GM15510 (cell line): ENCODE measurements around the gene SPATS2L.

ENCODE experiments used
- POLR2A ChIP-seq: IDR thresholded peaks from 3 replicates; pipeline ENCODE4 v1.6.1; 2011; ENCODE audit warnings: borderline replicate concordance; ENCODE audit not compliant: insufficient read length; ENCODE audit errors: extremely low read depth

SPATS2L gene

DNA sequence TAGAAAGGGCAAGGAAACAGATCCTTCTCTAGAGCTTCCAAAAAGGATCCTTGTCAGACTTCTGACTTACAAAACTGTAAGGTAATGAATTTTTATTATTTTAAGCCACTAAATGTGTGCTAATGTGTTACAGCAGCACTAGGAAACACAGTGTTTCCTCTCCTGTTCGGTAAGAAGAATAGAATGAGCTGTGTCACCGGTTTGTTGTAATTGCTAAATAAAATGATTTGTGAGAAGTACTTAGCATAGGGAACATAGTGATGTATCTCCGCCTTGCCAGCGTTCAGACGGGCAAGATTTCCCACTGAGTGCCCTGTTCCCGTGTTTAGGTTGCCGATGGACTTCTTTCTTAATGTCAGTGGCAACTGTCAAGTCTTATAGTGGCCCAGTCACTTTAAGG lies 57.6 kb downstream of the SPATS2L start:
- TF ChIP-seq POLR2A, result no peak

DNA sequence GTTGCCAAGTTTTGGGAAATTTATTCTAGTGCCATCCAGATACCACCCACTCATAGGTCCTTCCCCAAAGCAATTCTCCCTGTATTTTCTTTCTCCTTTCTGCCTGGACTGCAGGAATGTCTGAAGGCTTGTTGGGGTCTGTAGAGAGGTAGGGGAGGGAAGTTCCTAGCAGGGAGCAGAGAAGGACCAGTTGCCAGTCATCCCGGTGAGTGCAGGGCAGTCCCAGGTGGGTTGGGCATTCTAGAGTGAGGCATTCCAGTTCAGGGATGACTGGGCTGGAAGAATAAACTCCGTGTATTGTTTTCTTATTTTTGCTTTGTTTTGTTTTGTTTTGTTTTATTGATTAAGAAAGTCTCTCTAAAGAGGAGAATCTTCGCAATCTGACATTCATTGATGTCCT lies 58.1 kb downstream of the SPATS2L start:
- no peak for TF ChIP-seq POLR2A

- TF ChIP-seq POLR2A, result no peak
These were observed 58.7 kb downstream of the SPATS2L start for GRCh38 chr2:200365209-200365608.

GRCh38 chr2:200367155-200367554 lies 60.7 kb downstream of the SPATS2L start:
- TF ChIP-seq POLR2A, result no peak

DNA sequence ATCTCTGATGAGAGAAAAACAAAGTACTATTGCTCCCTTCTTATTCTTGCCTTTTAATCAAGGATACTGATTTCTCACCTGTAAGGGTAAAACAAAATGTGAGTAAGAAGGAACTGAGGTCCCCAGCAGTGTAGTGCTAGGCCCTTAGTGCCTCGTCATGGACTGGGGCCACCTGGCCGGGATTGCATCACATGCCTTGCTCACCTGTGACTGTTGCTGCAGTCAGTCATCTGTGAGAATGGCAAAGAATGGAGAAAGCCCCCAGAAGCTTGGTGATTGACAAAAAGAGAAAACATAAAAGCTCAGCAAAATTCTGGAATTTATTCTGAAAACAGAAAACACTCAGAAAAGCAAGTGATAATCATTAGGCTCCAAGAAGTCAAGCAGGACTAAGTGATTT lies 63.4 kb downstream of the SPATS2L start:
- no peak for TF ChIP-seq POLR2A

GRCh38 chr2:200373231-200373630 lies 66.7 kb downstream of the SPATS2L start:
- TF ChIP-seq POLR2A, result no peak

- TF ChIP-seq POLR2A, result no peak
These were observed 67.5 kb downstream of the SPATS2L start for GRCh38 chr2:200373973-200374416.

DNA sequence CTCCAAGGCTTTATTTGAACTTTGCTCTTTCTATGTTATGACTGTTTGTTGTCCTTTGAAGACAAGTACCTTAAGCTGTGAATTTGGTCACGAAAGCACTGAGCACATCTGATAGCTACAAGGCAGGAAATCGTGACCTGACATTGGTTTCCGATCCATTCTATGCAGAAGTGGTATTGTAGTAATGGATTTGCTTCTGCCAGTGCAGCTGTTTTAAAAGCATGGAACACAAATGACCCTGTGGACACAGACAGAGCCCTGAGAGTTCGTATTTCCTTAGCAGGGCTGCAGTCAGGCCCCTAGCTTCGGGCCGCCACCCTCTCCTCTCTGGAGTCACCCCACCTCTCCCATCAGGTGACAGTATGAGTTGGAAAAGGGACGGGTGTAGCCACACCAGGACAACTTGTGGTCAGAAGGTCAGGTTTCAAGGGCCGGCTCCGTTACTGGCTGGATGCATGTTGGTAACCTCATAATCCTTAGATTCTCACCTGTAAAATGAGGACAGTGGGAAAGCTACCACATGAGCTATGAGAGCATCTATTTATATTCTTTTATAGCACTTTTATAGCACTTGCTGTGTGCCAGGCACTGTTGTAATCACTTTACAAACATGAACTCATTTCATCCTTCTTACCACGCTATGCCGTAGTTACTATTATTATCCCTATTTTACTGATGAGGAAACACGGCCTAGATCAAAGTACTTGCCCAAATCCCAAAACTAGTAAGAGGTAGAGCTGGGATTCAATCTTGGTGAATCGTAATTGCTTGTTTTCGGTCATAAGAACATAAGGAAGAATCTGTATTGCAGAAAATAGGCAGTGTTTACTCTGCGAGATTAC lies 70.2 kb downstream of the SPATS2L start:
- no peak for TF ChIP-seq POLR2A

DNA sequence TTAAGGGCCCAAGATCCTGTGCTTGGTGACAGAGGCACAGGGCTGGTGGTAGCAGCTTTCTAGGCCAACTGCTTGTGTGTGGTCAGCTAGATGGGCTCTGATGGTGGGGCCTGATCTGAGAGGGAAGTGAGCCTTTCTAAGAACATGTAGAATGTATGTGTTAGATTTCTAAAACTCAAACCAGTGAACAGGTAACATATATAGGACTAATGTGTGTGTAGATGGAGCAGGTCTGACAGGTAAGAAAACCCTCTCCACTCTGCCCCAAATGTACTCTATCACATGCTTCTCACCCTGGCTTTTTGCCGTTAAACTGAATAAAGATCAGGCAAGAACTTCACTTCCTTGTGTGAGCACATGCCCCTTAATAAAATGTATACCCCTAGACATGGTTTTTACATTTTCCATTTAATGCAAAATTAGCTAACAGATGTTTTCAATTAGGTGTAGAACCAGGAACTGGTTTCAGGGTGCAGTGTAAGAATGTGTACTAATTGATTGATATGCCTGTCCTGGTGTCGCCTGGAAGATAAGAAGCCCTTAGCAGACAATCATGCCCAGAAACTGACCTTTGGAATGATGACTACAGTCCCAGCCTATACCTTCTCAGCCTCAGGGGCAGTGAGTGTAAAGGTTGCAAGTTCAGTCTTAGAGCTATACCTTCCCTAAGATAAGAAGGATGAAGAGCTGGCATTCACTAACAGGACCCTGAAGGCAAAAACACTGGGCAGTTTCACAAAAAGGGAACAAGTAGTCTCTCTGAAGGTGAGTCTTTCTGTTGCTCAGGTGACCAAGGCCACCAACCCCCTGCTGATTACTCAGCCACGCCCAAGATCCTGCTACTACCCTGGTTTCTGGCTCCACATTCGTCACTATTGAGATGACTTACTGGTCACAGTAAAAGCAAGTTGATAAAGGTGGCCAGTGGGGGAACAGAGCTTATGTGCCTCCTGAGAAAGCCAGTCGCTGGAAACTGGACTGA lies 71.2 kb downstream of the SPATS2L start:
- TF ChIP-seq POLR2A, result no peak

GRCh38 chr2:200378652-200379290 lies 72.3 kb downstream of the SPATS2L start:
- TF ChIP-seq POLR2A, result no peak

- no peak for TF ChIP-seq POLR2A
These were observed 73.1 kb downstream of the SPATS2L start for GRCh38 chr2:200379481-200380090.

DNA sequence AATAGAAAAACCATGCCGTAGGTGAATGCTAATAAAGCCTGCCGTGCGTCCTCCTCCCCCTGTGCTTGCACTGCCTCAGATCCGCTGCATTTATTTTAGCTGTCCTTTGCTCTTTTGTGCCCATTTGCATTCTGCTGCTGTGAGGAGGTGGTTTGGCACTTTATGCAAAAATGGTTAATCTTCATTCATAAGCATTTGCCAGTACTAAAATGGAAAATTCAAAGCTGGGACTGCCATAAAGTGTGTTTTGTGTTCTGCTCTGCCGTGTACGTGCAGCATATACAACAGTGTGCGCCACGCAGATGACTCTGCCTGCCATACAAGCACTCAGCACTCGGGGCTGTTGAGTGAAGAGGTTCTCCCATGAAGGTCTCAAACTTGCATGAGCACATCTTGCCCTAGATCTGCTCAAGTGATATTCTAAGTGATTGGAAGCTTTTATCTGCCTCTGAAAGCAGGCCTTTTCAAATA lies 73.6 kb downstream of the SPATS2L start:
- no peak for TF ChIP-seq POLR2A

GRCh38 chr2:200380833-200381542 lies 74.5 kb downstream of the SPATS2L start:
- no peak for TF ChIP-seq POLR2A

DNA sequence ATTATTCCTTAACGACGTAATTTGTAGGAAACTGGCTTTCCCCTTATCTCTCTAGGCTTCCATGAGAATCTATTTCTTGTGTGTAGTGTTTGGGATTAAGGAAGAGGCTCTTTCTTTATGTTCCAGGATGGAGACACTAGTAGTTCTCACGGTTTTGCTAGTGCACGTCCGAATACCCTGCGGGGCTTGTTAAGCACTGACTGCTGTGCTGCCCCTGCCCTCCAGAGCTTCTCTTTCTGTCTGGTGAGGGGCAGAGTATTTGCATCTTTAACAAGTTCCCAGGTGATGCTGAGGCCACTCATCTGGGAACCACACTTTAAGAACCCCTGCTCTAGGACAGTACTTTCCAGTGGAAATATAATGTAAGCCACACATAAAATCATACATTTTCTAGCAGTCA lies 76.4 kb downstream of the SPATS2L start:
- TF ChIP-seq POLR2A, result no peak

DNA sequence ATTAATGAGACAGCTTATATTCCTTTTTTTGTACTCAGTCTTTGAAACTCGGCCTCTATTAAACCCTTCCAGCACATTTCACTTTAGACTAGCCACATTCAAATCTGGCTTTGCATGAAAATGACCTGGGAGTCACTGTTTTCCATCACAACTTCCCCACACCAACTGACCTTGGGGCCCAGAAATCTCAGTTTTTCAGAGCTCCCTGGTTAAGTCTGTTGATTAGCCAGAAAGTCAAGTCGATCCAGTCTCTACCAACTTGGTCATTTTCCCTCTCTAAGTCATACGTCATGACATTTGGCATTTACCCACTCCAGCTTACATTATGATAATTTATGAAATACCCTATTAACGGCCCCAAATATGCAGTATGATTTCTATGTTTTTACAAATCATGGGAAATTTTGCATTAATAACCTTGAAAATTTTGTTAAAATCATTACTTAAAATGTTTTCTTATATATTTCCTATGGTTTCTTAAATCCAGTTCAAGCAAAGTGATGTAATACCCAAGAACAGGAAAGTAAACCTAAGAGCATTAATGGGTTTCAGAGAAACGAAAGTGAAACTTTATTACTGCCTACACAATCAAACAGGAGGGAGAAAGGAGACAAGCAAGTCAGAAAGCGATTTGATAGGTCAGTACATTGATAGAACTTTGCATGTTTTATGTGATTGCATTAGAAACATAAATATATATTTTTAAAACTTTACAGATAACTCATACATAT lies 77.1 kb downstream of the SPATS2L start:
- no peak for TF ChIP-seq POLR2A
